NCI-H82 treated with DMSO at 0.1 percent for 48 hours (cell line): Measurements from ENCODE around the gene SKIDA1.

Experiments used
- DNase-seq: peaks from one replicate; lab custom pipeline; 2025; ENCODE audit not compliant: unreplicated experiment; lab: John Stamatoyannopoulos, UW

The SKIDA1 gene

GRCh38 chr10:21502348-21502740, 23.1 kb downstream of the SKIDA1 start:
- no peak for DNase-seq

DNA sequence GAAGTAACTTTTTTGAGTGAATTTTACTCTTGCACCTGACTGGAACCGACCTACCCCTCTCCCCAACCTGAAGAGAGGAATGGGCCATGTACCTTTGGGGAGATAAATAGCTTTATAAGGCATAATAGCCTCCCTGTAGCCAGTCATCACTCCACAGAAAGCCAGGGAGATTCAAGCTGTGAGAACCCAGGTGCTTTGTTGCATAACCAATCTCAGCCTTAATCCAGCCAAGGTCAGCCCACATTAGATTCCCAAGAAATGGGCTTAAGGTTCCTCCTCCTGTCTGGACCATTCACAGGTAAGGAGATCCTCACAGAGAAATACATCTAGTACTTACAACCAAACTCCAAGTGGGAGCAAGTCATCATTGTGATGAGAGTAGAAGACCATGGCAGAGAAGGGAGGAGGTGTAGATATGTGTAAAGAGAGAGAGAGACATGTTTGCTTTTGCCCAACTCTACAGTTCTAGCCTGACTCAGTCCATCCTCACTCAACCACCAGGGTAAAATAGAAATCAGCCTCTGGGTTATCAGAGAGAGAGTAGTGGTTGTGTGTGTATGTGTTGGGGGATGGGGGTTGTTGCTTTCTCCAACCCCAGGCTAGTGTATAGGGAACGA, 23.6 kb downstream of the SKIDA1 start:
- DNase-seq: no peak

- DNase-seq: no peak
These were observed 24.4 kb downstream of the SKIDA1 start for GRCh38 chr10:21501091-21501490.

DNA sequence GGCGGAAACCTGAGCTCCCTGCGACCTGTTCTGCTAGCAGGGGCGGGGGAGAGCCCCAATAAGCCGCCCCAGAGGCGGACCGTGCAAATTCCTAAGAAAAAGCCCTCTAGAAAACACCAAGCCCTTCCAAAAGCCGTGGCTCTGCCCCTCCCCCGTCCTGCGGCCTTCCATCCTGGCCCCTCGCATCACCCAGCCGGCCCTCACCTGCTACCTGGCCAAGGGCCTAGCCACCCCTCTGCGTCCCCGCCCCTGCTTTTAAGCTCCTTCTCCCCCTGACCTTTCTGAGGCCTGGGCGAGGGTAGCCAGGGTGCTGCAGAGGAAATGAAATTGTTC, 24.9 kb downstream of the SKIDA1 start:
- no peak for DNase-seq

- no peak for DNase-seq
These were observed 25.5 kb downstream of the SKIDA1 start for GRCh38 chr10:21499701-21500577.

GRCh38 chr10:21498986-21499385, 26.5 kb downstream of the SKIDA1 start:
- no peak for DNase-seq

- DNase-seq: no peak
These were observed 27.1 kb downstream of the SKIDA1 start for GRCh38 chr10:21498377-21498776.

GRCh38 chr10:21497177-21497807, 28.2 kb downstream of the SKIDA1 start:
- peak; percentile 52 for DNase-seq

DNA sequence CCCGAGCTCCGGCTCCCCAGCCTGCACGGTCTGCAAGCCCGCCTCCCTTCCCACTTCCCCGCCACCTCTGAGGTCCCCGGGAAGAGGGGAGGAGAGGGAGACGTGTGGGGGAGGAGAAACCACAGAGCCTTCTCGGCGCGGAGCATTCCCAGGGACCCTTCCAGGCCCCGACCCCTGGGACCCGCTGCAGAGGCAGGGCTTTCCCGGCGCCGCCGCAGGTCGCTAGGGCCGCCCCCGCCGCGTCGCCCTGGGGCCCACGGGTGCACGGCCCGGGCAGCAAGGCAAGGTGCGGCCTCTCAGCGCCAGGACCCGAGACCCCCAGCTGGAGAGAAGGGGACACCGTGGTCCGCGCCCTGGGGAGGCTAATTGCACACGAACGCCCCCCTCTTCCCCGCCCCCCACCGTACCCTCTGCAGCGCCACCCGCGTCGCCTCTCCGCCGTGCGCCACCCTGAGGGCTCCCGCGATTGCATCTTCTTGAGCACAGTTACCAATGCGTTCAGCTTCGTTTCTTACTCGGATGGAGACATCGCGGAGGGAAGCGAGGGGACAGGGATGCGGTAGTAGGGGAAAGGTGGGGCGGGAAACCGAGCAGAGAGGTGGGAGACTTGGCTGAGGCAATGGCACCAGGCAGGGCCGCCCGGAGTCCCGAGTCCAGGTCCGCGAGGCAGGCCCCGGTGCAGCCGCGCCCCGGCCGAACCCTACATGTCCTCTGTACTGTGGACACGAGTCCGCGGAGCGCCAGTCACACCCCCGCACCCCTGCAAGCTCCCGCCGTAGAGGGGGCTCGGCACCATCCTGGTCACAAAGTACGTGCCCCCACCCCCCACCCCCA, 28.9 kb downstream of the SKIDA1 start:
- peak; percentile 43 for DNase-seq

- peak; percentile 51 for DNase-seq
These were observed 29.6 kb downstream of the SKIDA1 start for GRCh38 chr10:21495752-21496342.

DNA sequence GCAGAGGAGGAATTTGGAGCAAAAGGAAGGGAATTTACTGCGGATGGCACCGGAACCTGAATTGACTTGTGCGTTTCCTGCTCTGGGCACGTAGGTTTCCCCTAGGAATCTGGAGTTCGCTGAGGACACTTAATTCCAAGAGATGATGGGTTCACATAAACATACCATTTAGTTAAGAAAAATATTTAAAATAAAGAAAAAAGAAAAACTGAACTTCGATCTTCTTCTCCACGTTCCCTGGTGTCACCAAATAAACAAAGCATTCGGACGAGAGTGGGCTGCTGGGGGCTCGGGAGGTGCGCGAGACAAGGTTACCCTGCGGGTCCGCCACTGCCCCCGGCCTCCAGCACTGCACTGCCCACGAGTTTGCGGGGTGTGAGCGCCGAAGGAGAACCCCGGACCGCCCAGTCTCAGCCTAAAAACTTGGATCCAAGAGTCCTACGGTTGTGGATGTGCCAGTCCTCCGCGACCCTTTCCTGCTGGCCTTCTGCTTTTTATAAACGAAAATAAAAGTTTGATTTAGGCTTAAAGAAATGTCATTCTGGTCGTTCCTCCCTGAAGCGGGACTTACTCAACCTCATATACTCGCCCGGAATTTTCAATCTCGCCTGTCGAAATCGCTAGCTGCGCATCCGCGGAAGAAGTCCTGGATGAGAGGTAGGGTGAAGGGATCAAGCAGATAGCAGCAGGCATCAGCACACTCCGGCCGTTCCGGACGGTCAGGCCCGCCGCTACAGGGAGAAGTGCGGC, 30.3 kb downstream of the SKIDA1 start:
- no peak for DNase-seq

DNA sequence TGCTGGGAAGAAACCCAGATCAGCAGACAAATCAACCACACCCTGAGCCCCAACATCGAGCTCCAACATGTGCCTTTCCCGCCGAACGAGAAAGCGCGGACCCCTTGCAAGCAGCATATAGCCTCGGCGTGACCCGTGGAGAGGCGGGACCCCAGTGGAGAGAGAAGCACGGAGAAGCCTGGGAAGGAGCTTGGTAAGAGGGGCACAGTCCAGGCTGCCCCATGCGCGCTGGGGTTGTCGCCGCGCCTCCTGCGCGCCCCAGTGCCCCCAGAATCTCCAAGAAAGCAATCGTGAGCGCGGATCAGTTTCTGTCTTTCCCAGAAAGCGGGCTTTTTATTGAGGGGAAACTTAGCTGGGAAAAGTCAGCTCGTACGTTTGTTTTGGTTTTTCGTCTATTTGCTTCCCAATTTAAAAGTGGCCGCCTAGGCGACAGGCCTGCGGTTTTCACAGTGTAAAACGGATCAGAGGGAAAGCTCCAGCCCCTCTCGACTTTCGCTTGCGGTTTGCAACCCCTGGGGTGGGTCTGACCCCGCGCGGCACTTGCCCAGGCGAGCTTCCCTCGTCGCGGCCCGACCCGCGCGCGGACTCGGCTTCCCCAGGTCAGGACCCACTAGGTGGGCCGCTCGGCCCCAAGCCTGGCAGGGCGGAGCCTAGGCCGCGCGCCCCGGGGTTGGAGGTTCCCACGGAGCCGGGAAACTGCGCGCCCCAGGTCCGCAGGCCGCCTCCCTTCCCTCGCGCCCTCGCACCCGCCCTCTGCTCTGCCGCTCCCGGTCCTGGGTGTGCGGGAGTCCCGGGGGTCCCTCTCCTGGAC, 31.1 kb downstream of the SKIDA1 start:
- DNase-seq: no peak

- no peak for DNase-seq
These were observed 31.7 kb downstream of the SKIDA1 start for GRCh38 chr10:21493784-21494183.

DNA sequence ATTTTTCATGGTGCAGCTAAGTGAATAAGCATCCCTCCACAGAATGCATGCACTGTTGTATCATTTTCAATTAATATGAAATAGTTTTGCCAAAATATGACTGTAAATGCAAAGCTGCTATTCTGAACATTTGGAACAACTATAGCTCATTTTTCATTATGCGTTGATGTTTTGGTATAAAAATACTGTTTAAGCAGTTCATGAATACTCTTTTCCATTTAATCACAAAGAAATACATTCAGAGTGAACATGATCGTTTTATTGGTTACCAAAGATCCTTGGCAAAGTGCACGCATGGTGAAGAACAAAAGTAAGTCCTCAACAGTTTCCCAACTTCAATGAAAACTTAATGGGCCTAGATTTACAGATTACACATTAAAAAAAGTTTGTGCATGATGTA, 33.1 kb downstream of the SKIDA1 start:
- DNase-seq: no peak

DNA sequence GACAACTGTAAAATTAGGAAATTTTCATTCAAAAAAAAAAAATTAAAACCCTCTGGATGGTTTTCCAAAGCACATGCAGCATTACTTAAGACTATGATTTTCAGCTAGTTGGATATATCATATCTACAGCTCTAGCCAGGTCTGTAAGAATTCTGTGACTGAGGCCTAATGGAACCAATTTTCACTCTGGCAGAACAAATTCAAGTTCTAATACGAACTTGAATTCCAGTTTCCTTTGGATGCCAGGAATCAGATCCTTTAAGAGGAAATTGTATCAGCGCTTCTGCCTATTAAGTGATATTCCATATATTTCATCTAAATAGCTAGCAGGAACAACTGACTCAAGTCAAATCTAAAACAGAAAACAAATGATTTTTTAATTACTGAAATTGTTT, 34.8 kb downstream of the SKIDA1 start:
- no peak for DNase-seq

GRCh38 chr10:21490028-21490710, 35.3 kb downstream of the SKIDA1 start:
- no peak for DNase-seq

DNA sequence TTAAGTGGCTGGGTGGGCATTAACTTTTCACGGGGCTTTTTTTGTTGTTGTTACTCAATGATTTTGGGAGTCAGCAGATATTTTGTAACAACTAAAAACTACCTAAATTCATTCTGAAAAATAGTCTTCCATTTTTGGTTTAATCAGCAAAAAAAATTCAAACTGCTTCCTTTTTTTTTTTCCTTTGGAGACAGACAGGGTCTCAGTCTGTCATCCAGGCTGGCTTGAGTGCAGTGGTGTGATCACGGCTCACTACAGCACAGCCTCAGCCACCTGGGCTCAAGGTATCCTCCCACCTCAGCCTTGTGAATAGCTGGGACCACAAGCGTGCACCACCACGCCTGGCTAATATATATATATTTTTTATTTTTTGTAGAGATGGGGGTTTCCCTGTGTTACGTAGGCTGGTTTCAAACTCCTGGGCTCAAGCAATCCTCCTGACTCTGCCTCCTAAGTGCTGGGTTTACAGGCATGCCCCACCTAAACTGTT, 36.5 kb downstream of the SKIDA1 start:
- no peak for DNase-seq

DNA sequence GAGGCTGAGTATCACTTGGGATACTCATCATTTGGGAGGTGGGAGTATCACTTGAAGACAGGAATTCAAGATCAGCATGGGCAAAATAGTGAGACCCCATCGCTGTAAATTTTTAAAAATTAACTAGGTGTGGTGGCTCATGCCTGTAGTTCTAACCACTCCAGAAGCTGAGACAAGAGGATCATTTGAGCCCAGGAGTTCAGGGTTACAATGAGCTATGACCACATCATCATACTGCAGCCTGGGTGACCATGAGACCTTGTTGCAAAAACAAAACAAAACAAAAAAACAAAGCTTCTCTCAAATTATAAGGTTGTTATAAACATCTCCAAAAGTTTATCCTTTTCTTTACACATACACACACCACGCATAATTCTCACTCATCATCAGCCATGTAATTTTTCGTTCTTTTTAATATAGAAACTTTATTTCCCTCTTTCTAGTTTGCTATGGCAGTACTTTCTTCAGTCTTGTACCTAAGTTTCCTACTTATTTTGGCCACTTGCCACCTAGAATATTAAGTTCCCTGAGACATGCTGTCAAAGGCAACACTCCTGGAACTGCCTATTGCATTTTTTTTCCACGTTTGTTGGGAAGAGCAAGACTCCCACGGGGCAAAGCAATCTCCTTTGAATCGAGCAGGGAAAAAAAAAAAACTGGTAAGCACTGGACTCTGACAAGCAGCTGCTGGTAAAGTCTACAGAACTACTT, 37.1 kb downstream of the SKIDA1 start:
- DNase-seq: no peak
